HepG2 (cell line): ENCODE data around the gene RXYLT1. TPM values are rescaled to one million over a fixed set of nuclear protein-coding genes. Genes with fewer than 3 reads are reported as not detected.

Experiments used
- CREM ChIP-seq, 2 experiments: sonication (generic) in 1 of 2; formaldehyde crosslinking in 1 of 2; IDR thresholded peaks; 2 replicates each; pipeline versions ENCODE4 v1.4.0 to v1.6.1; 2016 to 2020; ENCODE audit warnings: antibody characterized with exemption in 1 of 2, mild to moderate bottlenecking in 1 of 2, missing genetic modification reagents in 1 of 2
- ETV6 ChIP-seq: sonication (generic); formaldehyde crosslinking; conservative IDR thresholded peaks from 2 replicates; pipeline ENCODE4 v1.4.0; 2020; ENCODE audit warnings: missing genetic modification reagents
- FOXA3 ChIP-seq: IDR thresholded peaks from 2 replicates; pipeline ENCODE4 v1.6.1; 2016; ENCODE audit warnings: missing genetic modification reagents, missing compliant biosample characterization
- GATA4 ChIP-seq: sonication (generic); IDR thresholded peaks from 2 replicates; pipeline ENCODE4 v1.6.1; 2016; ENCODE audit warnings: antibody characterized with exemption, low read depth, borderline replicate concordance
- HOXA5 ChIP-seq: sonication (generic); formaldehyde crosslinking; IDR thresholded peaks from 2 replicates; pipeline ENCODE4 v1.4.0; 2020; ENCODE audit warnings: missing genetic modification reagents
- IKZF4 ChIP-seq: sonication (generic); formaldehyde crosslinking; IDR thresholded peaks from 2 replicates; pipeline ENCODE4 v1.5.1; 2020; ENCODE audit warnings: borderline replicate concordance, mild to moderate bottlenecking, low read depth, missing genetic modification reagents; ENCODE audit errors: not compliant biosample characterization
- MBNL3 ChIP-seq: fragments of 250-450 bp; sonication (Bioruptor Pico); conservative IDR thresholded peaks from 2 replicates; pipeline ENCODE4 v1.8.0; 2022; ENCODE audit warnings: mild to moderate bottlenecking, inconsistent platforms
- NFKB2 ChIP-seq: sonication (generic); formaldehyde crosslinking; IDR thresholded peaks from 2 replicates; pipeline ENCODE4 v1.4.0; 2020; ENCODE audit warnings: missing genetic modification reagents, borderline replicate concordance
- NFRKB ChIP-seq: fragments of 450-650 bp; IDR thresholded peaks from 2 replicates; pipeline ENCODE4 v1.6.1; 2017
- RNF2 ChIP-seq: fragments of 450-650 bp; conservative IDR thresholded peaks from 2 replicates; pipeline ENCODE4 v1.6.1; 2016; ENCODE audit warnings: low read depth
- SAFB2 ChIP-seq: sonication (generic); formaldehyde crosslinking; IDR thresholded peaks from 2 replicates; pipeline ENCODE4 v1.5.1; 2020; ENCODE audit warnings: missing genetic modification reagents, low read depth, mild to moderate bottlenecking, borderline replicate concordance
- SALL2 ChIP-seq: sonication (generic); formaldehyde crosslinking; IDR thresholded peaks from 2 replicates; pipeline ENCODE4 v1.8.1; 2023; ENCODE audit warnings: mild to moderate bottlenecking, missing genetic modification reagents, inconsistent platforms
- SKI ChIP-seq: fragments of 450-650 bp; IDR thresholded peaks from one replicate; pipeline ENCODE4 v1.6.1; 2018; ENCODE audit warnings: mild to moderate bottlenecking; ENCODE audit not compliant: partially characterized antibody
- SRY ChIP-seq: sonication (generic); formaldehyde crosslinking; IDR thresholded peaks from 2 replicates; pipeline ENCODE4 v1.8.0; 2022; ENCODE audit warnings: mild to moderate bottlenecking, missing genetic modification reagents
- TBX3 ChIP-seq: fragments of 450-650 bp; IDR thresholded peaks from 2 replicates; pipeline ENCODE4 v1.6.1; 2017; ENCODE audit warnings: antibody characterized with exemption, mild to moderate bottlenecking, inconsistent platforms, borderline replicate concordance
- ZBTB38 ChIP-seq: sonication (generic); formaldehyde crosslinking; IDR thresholded peaks from 2 replicates; pipeline ENCODE4 v1.5.1; 2020; ENCODE audit warnings: mild to moderate bottlenecking, missing genetic modification reagents
- ZMYM4 ChIP-seq: sonication (generic); formaldehyde crosslinking; IDR thresholded peaks from 2 replicates; pipeline ENCODE4 v1.8.1; 2023; ENCODE audit warnings: mild to moderate bottlenecking, missing genetic modification reagents
- ZNF12 ChIP-seq: sonication (generic); formaldehyde crosslinking; IDR thresholded peaks from 2 replicates; pipeline ENCODE4 v1.5.0; 2020; ENCODE audit warnings: missing genetic modification reagents
- ZNF333 ChIP-seq: sonication (generic); formaldehyde crosslinking; IDR thresholded peaks from 2 replicates; pipeline ENCODE4 v1.4.0; 2020; ENCODE audit warnings: mild to moderate bottlenecking, missing genetic modification reagents, borderline replicate concordance
- ZNF382 ChIP-seq: sonication (generic); formaldehyde crosslinking; IDR thresholded peaks from 2 replicates; pipeline ENCODE4 v1.5.0; 2020; ENCODE audit warnings: missing genetic modification reagents, mild to moderate bottlenecking, borderline replicate concordance
- ZNF460 ChIP-seq: sonication (generic); formaldehyde crosslinking; IDR thresholded peaks from 2 replicates; pipeline ENCODE4 v1.5.1; 2020; ENCODE audit warnings: missing genetic modification reagents, mild to moderate bottlenecking, borderline replicate concordance
- ZNF567 ChIP-seq: sonication (generic); formaldehyde crosslinking; IDR thresholded peaks from 2 replicates; pipeline ENCODE4 v1.8.1; 2023; ENCODE audit warnings: mild to moderate bottlenecking, missing genetic modification reagents, borderline replicate concordance
- ZNF569 ChIP-seq: sonication (generic); formaldehyde crosslinking; IDR thresholded peaks from 2 replicates; pipeline ENCODE4 v1.5.0; 2020; ENCODE audit warnings: mild to moderate bottlenecking, missing genetic modification reagents, moderate library complexity, borderline replicate concordance
- polyA plus RNA-seq, 8 experiments: library from polyadenylated mRNA; depleted of rRNA in 3 of 8; stranded (reverse) in 7 of 8; unstranded in 1 of 8; fragments of >200 nt; fragmentation: Illumina TruSeq in 4 of 8; extraction: Trizol in 4 of 8; gene quantifications; 2 replicates each; pipeline versions ENCODE4 v1.2.1 to v1.2.3, GENCODE V29; 2011 to 2016; ENCODE audit warnings: low read depth in 4 of 8, missing spikeins in 1 of 8, mixed read lengths in 1 of 8; ENCODE audit not compliant: insufficient read depth in 1 of 8
- total RNA-seq, 5 experiments: library from RNA; depleted of rRNA; stranded (reverse); fragments of >200 nt; fragmentation: Illumina TruSeq; extraction: Trizol; gene quantifications; 2 replicates each; pipeline ENCODE4 v1.2.3, GENCODE V29; 2016; ENCODE audit warnings: low read depth in 1 of 5
- TF ChIP-seq, protein P1 (sequence below): sonication (generic); formaldehyde crosslinking; IDR thresholded peaks from 2 replicates; pipeline ENCODE4 v1.9.0; 2022; ENCODE audit warnings: missing genetic modification reagents, mild to moderate bottlenecking, borderline replicate concordance
- TF ChIP-seq, protein P2 (sequence below): sonication (generic); formaldehyde crosslinking; IDR thresholded peaks from 2 replicates; pipeline ENCODE4 v1.5.1; 2020; ENCODE audit warnings: missing genetic modification reagents, mild to moderate bottlenecking, borderline replicate concordance

Gene RXYLT1
- total and polyA plus RNA-seq, 2 of the 13 experiments (the other 11 are each of a cell fraction or from before 2014, with no cell fraction given) = 8.3 to 15.5 TPM

DNA sequence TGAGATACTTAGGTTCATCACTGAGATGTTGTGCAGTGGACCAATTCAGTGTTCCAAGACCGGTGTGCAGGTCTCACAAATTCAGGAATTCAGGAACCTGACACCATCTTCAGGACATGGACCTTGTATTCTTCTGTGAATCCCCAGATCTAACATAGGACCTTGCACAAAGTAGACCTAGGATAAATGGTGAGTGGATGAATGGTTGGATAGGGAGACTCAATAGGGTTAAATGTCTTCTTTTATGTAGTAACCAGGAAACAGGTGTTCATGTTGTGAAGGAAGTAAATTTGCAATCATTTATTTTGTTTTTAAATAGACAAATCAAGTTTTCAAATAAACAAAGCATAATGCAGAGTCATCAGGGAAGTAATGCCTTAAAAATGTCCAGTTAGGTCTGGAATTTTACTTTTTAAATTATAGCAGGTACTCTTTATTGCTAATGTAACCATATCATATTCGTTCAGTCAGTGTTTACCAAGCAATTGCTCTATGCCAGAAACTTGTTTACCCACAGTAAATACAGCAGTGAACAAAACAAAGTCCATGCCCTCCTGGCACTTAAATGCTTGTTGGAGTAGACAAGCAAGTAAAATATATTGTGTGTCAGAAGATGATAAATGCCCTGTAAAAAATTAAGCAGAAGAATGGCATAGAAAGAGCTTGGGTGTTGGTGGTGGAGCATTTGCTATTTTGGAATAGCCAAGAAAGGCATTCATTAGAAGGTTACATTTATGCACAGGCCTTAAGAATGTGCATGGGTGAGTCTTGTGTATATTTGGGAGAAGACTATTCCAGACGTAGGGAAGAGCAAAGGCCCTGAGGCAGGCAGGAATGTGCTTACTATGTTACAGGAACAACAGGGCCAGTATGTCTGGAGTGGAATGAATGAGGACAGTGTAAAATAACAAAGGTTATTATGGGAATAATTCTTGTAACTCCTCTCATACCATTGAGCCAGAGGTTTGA lies 26.3 kb downstream of the RXYLT1 start (continued):
- TF ChIP-seq ZMYM4 (CRISPR knock-in tag) (no peak), GATA4 (no peak), SKI (peak; percentile 33), ZNF567 (CRISPR knock-in tag) (no peak), MBNL3 (CRISPR knock-in tag) (no peak), SRY (CRISPR knock-in tag) (no peak), TBX3 (peak; percentile 56; the same call in 1 of the 2 replicates), ZNF382 (CRISPR knock-in tag) (no peak), SALL2 (no peak), IKZF4 (no peak), FOXA3 (peak; percentile 86), CREM (IDR thresholded peaks at IDR 0.05) (no peak; the same call in 1 of the 2 replicates), CREM (CRISPR knock-in tag; IDR thresholded peaks at IDR 0.05) (no peak), ZNF12 (CRISPR knock-in tag) (no peak), HOXA5 (CRISPR knock-in tag) (no peak), ZNF333 (CRISPR knock-in tag) (no peak), ZBTB38 (CRISPR knock-in tag) (no peak), NFRKB (no peak), ZNF569 (CRISPR knock-in tag) (no peak), ZNF460 (CRISPR knock-in tag) (no peak), SAFB2 (CRISPR knock-in tag) (no peak), ETV6 (CRISPR knock-in tag) (no peak), RNF2 (no peak), NFKB2 (CRISPR knock-in tag) (no peak)
- TF ChIP-seq, protein P1, sequence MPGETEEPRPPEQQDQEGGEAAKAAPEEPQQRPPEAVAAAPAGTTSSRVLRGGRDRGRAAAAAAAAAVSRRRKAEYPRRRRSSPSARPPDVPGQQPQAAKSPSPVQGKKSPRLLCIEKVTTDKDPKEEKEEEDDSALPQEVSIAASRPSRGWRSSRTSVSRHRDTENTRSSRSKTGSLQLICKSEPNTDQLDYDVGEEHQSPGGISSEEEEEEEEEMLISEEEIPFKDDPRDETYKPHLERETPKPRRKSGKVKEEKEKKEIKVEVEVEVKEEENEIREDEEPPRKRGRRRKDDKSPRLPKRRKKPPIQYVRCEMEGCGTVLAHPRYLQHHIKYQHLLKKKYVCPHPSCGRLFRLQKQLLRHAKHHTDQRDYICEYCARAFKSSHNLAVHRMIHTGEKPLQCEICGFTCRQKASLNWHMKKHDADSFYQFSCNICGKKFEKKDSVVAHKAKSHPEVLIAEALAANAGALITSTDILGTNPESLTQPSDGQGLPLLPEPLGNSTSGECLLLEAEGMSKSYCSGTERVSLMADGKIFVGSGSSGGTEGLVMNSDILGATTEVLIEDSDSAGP (CRISPR knock-in tag) = no peak
- TF ChIP-seq, protein P2, sequence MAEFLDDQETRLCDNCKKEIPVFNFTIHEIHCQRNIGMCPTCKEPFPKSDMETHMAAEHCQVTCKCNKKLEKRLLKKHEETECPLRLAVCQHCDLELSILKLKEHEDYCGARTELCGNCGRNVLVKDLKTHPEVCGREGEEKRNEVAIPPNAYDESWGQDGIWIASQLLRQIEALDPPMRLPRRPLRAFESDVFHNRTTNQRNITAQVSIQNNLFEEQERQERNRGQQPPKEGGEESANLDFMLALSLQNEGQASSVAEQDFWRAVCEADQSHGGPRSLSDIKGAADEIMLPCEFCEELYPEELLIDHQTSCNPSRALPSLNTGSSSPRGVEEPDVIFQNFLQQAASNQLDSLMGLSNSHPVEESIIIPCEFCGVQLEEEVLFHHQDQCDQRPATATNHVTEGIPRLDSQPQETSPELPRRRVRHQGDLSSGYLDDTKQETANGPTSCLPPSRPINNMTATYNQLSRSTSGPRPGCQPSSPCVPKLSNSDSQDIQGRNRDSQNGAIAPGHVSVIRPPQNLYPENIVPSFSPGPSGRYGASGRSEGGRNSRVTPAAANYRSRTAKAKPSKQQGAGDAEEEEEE (CRISPR knock-in tag) = no peak
